NCI-H2196 treated with DMSO at 0.1 percent for 48 hours (cell line): ENCODE results near the gene APOBEC3G.

ENCODE experiments used
- DNase-seq: peaks from one replicate; lab custom pipeline; 2025; ENCODE audit not compliant: unreplicated experiment; lab: John Stamatoyannopoulos, UW

APOBEC3G gene

DNA sequence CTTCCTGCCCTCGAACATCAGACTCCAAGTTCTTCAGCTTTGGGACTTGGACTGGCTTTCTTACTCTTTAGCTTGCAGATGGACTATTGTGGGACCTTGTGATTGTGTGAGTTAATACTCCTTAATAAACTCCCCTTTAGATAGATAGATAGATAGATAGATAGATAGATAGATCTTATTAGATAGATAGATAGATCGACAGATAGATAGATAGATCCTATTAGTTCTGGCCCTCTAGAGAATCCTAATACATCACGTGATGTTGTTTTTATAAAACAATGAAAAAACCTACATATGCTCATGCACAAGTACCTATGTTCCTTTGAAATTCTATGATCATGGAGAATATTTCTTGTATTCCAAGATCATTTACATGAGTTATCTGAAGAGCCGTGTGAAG lies 43.9 kb downstream of the APOBEC3G start:
- DNase-seq: no peak

DNA sequence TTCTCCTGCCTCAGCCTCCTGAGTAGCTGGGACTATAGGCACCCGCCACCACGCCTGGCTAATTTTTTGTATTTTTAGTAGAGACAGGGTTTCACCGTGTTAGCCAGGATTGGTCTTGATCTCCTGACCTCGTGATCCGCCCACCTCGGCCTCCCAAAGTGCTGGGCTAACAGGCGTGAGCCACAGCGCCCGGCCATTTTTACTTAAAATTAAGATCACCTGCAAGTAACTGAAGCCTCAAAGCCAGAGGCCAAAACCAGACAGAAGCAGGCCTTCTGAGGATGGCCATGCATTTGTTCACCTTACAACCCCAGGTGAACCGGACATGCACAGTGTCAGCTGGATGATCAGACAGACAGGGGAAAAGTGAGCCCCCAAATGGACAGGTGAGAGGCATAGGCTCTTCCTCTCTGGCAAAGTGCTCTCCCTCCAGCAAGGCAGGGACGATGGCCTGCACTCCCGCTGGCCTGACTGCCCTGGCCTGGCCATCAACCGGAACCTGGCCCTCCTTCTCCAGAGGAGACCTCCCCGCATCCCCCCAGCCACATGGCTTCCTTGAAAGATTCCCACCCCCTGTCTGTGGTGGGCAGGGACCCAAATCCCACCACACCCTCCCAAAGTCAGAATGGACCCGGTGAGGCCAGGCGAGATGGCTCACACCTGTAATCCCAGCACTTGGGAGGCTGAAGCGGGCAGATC lies 45.8 kb downstream of the APOBEC3G start:
- no peak for DNase-seq

DNA sequence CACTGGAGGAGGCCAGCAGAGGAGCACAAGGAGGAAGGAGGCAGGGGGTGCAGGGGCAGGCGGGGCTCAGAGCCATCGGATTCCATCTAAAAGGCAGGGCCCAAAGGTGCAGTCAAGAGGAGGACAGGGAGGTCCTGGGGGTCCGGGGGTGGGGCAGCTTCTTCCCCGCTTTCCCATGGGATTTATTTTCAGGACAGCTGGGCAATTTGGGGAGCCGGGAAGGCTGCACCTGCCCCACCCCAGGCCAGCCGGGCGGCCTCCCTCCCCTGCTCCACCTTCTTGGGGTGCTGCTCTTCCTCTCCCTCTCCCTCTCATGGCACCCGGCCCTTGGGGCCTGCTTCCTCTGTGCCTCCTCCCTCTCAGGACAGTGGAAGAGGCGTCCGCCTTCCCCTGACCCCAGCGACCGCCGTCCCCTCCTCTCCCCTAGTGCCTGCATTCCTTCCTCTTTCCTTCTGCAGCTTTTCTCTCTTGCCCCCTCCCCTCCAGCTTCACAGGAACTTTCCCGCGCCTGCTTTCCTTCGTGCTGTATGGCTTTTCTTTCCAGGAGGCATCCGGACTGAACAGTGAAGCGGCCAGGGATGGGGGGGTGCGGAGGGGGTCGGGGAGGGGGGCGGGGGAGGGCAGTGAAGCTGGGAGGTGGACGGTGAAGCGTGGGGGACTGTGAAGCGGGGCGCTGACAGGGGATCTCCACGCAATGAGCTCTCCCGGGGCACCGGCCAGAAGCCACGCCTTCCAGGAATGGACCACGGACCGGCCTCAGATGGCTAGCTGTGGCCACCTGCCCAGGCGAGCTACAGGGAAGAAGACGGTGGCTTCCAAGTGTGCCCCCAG lies 46.9 kb downstream of the APOBEC3G start:
- no peak for DNase-seq

DNA sequence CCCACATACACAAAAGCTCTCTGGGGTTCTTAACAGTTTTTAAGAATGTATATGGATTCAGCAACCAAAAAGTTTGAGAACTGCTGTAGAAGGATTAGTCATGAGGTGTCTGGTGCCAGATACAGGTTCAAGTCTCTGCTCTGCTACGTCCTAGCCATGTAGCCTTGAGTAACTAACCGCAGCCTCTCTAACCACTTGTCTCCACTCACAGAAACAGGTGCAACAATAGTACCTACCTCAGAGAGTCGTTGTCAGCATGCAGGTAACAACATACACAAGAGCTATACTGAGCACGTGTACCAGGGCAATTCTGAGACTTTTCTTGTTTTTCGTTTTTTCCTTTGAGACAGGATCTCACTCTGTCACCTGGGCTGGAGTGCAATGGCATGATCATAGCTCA lies 48.5 kb downstream of the APOBEC3G start:
- no peak for DNase-seq

DNA sequence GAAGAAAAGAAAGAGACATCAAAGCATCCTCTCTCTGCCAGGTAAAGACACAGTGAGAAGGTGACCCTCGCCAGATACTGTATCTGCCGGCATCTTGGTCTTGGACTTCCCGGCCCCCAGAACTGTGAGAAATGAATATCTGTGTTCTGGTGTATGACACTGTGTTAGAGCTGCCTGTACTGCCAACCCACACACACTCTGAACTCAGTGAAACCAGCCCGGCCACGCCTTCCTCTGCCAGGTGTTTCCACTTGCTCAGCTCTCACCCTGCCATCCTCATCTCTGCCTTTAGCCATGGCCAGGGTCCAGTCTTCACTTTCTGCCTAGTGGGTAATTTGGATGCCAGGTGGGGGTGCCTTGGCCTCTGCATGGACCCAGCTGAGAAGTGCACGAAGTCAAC lies 51.4 kb downstream of the APOBEC3G start:
- no peak for DNase-seq

DNA sequence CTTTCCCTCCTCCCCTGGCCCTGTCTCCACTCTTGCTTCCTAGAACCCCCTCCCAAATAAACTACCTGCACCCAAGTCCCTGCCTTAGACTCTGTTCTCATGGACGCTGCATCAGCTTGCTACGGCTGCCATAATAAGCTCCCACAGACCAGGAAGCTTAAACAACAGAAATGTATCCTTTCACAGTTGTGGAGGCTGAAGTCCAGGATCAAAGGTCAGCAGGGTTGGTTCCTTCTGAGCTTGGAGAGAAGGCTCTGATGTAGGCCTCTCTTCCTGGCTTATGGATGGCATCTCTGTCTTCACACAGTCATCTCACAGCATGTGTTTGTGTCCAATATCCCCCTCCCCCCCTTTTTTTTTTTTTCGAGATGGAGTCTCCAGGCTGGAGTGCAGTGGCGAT lies 52.0 kb downstream of the APOBEC3G start:
- no peak for DNase-seq

DNA sequence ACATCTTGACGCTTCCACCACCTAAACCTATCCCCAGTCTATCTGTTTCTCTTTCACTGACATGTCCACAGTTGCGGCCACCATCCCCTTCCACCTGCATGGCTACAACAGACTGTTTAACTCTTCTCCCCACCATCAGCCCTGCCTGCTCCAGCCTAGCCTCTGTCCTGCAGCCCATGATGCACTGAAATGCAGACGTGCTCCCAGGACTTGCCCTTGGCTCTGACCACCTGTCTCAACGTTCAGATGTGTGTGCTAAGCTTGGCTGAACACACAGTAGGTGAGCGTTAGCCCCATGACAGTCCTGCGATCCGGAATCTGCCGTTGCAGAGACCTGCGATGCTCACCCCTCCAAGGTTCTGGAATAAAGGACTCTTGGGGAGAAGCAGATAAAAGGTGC lies 52.7 kb downstream of the APOBEC3G start:
- no peak for DNase-seq

DNA sequence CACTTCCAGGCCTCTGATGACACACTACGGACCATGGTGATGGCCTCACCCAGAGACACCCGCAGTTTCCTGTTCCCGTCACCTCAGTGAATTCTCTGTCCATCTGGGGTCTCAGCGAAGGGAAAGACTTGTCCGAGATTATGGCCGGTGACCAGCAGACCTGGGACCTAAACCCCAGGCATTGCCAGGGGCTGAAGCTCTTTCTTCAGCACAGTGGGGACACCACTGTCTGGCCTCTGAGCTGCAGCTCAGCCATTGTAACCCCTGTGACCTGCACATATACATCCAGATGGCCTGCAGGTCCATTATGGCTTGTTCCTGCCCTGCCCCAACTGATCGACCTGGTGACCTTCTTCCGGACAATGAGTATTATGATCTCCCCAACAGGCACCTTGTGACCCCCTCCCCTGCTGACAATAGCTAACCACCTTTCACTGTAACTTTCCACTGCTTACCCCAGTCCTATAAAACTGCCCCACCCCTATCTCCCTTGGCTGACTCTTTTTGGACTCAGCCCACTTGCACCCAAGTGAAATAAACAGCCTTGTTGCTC lies 53.2 kb downstream of the APOBEC3G start:
- DNase-seq: no peak

DNA sequence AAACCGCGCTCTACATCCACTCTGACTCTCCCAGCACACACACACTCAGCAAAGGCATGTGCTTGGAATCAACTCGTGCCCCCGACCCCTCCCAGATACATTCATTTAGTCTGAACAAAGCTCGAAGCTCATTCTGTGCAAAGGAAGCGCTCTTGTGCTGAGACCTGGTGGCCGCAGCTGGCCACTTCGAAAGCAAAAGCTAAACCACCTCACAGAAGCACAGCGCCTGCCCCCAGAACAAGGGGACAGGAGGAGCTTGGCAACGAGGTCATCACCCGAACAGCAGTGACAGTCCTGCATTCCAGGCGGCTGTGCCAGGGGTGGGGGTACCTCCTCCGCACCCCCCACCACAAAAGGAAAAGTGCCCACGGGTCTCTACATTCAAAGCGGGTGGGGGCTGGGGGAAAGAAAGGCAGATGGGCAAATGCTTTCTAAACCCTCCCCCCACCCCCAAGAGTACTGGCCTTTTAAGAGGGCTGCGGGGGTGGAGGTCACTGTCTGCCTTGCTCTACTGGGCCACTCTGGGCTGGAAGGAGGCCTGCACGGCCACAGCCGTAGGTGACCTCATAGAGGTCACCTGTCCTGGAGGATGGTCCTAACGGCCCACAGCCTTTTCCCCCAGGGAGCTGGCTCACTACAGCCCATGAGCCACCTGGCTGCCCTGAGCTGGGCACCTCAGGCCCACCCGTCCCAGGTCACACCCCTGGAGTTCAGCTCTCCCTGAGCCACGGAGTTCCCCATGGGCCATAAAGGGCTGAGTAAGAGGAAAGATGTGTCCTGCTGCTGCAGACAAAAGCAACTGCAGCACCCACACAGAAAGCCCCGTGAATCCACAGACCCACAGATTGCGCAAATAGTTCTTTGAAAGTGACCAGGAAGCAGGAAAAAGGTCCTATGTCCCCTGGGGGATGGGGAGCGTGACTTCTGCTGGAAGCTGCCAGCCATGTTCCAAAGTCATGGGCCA lies 54.1 kb downstream of the APOBEC3G start:
- DNase-seq: no peak

DNA sequence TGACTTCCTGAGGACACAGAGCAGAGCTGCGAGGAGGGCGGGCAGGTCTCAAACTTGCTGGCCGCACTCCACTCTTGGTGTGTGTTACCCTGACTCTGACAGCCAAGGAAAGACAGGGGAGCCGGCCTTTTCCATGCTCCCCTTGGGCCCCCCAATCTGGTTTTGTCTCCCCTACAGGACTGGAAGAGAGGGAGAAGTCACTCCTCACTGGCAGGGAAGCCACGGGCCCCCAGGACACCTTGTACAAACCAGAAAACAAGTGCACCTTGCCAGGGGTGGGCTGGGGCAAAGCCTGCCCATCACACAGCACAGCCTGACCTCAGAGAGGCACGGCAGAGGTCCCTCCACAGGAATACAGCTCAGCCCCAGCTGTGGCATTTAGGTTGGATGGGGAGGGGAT lies 55.2 kb downstream of the APOBEC3G start:
- no peak for DNase-seq

DNA sequence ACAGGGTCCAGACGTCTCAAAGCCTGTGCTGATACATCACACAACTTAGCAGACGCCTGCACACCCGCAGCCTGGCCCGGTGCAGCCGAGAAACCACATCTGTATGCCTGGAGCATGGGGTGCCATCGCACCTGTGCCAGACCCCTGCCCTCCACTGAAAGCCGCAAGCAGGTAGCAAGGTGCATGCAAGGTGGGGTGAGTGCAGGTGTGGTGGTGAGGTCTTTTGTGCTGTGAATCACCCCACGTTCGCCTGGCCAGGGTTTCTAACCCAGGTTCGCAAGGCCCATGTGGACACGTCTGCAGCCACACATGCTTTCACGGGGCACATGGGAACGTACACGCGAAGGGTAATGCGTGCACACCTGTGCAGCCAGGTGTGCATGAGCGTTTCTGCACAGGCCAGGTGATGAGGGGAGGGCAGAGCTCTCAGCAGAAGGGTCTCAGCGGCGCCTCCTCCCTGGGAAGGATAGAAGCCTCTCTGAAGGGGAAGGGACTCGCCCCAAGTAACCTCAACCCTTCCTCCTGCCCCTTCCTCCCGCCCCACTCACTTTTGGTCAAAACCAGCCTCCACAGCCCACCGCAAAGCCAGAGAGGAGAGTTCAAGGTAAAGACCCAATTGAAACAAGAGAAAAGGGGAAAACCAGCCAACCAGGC lies 55.9 kb downstream of the APOBEC3G start:
- DNase-seq: no peak

DNA sequence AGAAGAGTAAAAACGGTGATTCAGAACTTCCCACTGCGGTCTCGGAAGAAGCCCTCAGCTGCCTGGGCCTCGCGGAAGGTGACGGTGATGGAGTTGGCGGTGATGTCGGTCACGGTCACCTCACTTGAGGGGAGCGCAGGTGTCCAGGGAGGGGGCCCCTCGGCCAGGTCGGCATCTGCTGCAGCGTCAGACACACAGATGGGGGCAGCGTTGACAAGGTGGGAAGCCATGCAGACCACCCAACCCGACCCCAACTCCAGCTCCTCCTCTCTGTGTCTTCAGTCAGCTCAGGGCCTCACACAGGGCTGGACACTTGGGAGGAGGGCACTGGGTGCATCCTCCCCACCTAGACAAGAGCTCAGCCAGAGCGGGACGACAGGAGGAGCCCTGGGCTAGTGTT lies 56.8 kb downstream of the APOBEC3G start:
- DNase-seq: no peak

DNA sequence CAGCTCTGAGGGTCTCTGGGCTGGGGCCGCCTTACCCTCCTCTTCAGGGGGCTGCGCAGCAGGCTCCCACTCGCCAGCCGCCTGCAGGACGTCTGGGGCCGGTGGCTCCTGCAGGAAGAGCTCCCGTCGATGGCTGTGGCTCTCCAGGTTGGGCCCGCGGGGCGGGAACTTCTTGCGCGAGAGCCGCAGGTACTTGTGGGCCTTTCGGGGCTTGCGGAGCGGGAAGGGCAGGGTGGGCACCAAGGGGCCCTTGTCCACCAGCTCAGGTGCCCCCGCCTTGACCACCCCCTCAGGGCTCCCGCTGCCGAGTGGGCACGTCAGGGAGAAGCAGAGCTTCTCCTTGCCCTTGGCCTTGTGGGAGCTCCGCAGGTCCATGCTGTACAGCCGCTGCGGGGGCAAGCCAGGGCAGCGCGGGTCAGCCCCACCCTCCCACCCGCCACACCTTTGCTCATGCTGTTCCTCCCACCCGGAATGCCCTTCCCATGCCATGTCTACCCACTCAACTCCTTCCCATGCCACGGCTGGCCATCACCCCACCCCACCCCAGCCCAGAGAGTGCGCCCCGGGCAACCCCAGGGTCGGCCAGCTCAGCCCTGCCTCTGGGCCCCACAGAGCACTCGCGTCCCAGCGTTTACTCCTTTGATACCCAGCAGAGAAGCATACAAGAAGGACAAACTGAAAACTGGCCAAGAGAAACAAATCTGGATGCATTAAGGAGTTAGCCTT lies 57.5 kb downstream of the APOBEC3G start:
- DNase-seq: no peak

DNA sequence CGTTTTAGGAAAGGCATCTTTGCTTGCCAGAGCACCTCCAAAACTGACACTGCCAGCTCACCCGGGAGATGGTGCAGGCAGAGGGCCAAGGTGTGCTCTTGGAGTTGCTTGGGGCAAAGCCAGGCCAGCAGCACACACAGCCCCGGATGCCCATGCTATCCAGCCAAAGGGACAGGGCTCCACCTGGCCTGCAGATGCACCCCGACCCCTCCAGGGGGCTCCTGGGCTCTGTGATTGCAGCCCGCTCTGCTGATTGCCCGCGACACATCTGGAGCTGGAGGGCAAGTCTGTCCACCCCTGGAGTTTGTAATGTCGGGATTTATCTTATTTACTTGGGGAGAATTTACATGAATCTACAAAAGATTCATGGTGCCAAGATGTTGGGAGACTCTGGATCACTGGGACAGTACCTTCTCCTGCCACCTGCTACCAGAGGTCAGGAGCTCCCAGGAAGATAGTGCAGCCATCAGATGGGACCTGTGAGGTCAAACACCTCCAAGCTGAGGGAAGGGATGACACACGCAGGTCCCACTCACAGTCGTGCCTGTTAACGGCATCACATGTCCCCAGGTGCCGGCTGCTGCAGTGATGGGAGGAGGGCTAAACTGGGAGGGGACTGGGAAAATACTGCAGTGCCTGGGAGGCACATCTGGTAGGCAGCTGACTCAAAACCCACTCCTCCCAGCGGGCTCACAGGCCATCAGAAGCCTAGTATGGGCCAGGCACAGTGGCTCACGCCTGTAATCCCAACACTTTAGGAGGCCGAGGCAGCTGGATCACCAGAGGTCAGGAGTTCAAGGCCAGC lies 58.2 kb downstream of the APOBEC3G start:
- DNase-seq: no peak

DNA sequence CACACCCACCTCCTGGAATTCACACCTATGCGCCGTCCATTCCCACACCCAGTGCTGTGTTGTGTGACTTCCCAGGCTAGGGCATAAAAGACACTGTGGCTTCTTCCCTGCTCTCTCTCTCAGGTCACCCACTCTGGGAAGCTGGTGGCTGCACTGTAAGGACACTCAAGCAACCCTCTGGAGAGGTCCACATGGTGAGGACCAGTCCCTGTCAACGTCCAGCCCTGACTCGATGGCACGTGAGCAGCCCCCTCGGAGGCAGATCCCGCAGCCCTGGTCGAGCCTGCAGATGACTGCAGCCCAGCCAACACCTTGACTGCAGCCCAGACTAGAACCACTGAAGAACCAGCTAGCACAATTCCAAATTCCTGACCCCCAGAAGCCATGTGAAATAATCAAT lies 59.2 kb downstream of the APOBEC3G start:
- DNase-seq: no peak
